AG04450 (cell line): ENCODE data around the gene NOA1. TPM values are rescaled to one million over a fixed set of nuclear protein-coding genes. Genes with fewer than 3 reads are reported as not detected.
"Not testable (repeated sequence)": the region's sequence is repeated elsewhere in the genome, so short reads cannot be mapped to it uniquely, and the experiment has no call there.

Experiments used
- CTCF ChIA-PET: fragments of 300-600, 350-600 bp; formaldehyde crosslinking; extraction: SDS; loops from one replicate; lab custom pipeline; 2022; ENCODE audit warnings: antibody characterized with exemption, inconsistent platforms; lab: Charles Lee
- POLR2A ChIA-PET: fragments of 350-600 bp; formaldehyde crosslinking; extraction: SDS; loops from one replicate; lab custom pipeline; 2021; ENCODE audit warnings: antibody characterized with exemption, inconsistent platforms; lab: Yijun Ruan, JAX
- DNase-seq: peaks from one replicate; pipeline ENCODE4 v3.0.0-alpha.2; 2011; ENCODE audit warnings: low read depth, low spot score
- H3K27ac ChIP-seq: one replicate; pipeline ENCODE4 v1.5.1; 2012; ENCODE audit warnings: low read depth, low read length, control low read depth
- H3K27me3 ChIP-seq: one replicate; pipeline ENCODE4 v1.6.0; 2012; ENCODE audit warnings: low read length; ENCODE audit not compliant: control insufficient read depth, insufficient read depth
- H3K4me3 ChIP-seq: 2 replicates; pipeline ENCODE4 v1.5.1; 2011; ENCODE audit warnings: mild to moderate bottlenecking, low read depth, low read length, control low read depth
- H3K9me3 ChIP-seq: 2 replicates; pipeline ENCODE4 v1.5.1; 2012; ENCODE audit warnings: low read length; ENCODE audit not compliant: control insufficient read depth, insufficient read depth
- CTCF ChIP-seq: IDR thresholded peaks from 2 replicates; pipeline ENCODE4 v1.5.1; 2011; ENCODE audit warnings: low read depth, low read length, control low read depth, inconsistent platforms
- polyA plus RNA-seq: library from polyadenylated mRNA; depleted of rRNA; stranded (reverse); fragments of >200 nt; gene quantifications from 2 replicates; pipeline ENCODE4 v1.2.3, GENCODE V29; 2011

The NOA1 gene
- polyA plus RNA-seq, 1 experiment, result 17.8 TPM

DNA sequence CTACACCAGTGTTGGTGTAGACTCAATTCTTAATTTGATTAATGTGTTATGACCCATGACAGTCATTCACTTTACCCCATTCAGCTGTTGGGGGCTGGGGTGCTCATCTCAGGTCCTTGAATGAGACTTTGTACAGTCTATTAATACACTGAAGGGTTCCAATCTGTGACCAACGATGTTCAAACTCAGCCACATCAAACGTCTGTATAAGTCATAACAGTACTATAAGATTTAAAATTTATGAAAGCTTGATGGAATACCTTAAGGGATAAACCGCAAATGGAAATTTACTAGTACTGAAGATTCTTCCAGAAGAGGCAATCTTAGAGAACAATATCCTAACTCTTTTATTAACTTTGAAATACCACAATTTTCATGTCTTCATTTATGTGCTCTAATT lies 36.0 kb downstream of the NOA1 start:
- POLR2A ChIA-PET, result interaction anchor here (0.7 to 1.1 kb wide), 2 partner anchors 14 to 33 kb away, joined by 3 to 5 read pairs; no protein-coding TSS in a partner anchor
- Histone ChIP-seq H3K27ac (no peak overlapping the region), H3K4me3 (no peak overlapping the region), H3K27me3 (no peaks in the 10 kb centered on the region), H3K9me3 (no peaks in the 10 kb centered on the region)
- no peak for DNase-seq
- CTCF ChIA-PET, result no interaction called here
- no peak for TF ChIP-seq CTCF

GRCh38 chr4:56940971-56941370 lies 36.4 kb downstream of the NOA1 start:
- POLR2A ChIA-PET, result interaction anchor here (0.7 to 1.1 kb wide), 2 partner anchors 14 to 32 kb away, joined by 3 to 5 read pairs; no protein-coding TSS in a partner anchor

DNA sequence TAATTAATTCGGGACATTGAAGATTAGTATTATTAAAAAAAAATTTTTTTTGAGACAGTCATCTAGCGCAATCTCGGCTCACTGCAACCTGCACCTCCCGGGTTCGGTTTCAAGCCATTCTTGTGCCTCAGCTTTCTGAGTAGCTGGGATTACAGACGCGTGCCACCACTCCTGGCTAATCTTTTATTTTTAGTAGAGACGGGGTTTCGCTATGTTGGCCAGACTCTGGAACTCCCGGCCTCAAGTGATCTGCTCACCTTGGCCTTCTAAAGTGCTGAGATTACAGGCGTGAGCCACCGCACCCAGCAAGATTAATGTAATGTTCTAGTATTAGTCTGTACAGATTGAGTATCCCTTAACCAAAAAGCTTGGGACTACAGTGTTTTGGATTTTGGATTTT lies 37.0 kb downstream of the NOA1 start:
- no peak for DNase-seq
- Histone ChIP-seq H3K4me3 (no peak overlapping the region), H3K27ac (no peak overlapping the region), H3K27me3 (no peaks in the 10 kb centered on the region), H3K9me3 (no peaks in the 10 kb centered on the region)
- ChIA-PET CTCF (no interaction called here), POLR2A (no interaction called here)
- no peak for TF ChIP-seq CTCF

More at GRCh38 chr4:56940971-56941370, 36.4 kb downstream of the NOA1 start:
- H3K9me3 ChIP-seq, result no peaks in the 10 kb centered on the region
- no peak for DNase-seq
- no peaks in the 10 kb centered on the region for H3K27me3 ChIP-seq
- H3K27ac ChIP-seq, result no peak overlapping the region
- CTCF ChIA-PET, result no interaction called here
- no peak for TF ChIP-seq CTCF
- no peak overlapping the region for H3K4me3 ChIP-seq

- H3K4me3 ChIP-seq, DNase-seq, POLR2A ChIA-PET, H3K9me3 ChIP-seq, H3K27ac ChIP-seq, H3K27me3 ChIP-seq, CTCF ChIA-PET: not testable (repeated sequence)
Measured at GRCh38 chr4:56939826-56940225, 37.6 kb downstream of the NOA1 start.

GRCh38 chr4:56937262-56937661 lies 40.1 kb downstream of the NOA1 start:
- ChIA-PET POLR2A (interaction anchor here (0.7 to 1.8 kb wide), 2 partner anchors 11 to 21 kb away, joined by 3 to 4 read pairs; no protein-coding TSS in a partner anchor), CTCF (no interaction called here)
- H3K27ac ChIP-seq, result peak overlapping the region; percentile 59
- peak; percentile 61 for DNase-seq
- no peak for TF ChIP-seq CTCF
- H3K4me3 ChIP-seq, result no peak overlapping the region
- no peaks in the 10 kb centered on the region for H3K27me3 ChIP-seq
- no peaks in the 10 kb centered on the region for H3K9me3 ChIP-seq
